ENCODE data around the gene PKP4.

Gene PKP4

DNA sequence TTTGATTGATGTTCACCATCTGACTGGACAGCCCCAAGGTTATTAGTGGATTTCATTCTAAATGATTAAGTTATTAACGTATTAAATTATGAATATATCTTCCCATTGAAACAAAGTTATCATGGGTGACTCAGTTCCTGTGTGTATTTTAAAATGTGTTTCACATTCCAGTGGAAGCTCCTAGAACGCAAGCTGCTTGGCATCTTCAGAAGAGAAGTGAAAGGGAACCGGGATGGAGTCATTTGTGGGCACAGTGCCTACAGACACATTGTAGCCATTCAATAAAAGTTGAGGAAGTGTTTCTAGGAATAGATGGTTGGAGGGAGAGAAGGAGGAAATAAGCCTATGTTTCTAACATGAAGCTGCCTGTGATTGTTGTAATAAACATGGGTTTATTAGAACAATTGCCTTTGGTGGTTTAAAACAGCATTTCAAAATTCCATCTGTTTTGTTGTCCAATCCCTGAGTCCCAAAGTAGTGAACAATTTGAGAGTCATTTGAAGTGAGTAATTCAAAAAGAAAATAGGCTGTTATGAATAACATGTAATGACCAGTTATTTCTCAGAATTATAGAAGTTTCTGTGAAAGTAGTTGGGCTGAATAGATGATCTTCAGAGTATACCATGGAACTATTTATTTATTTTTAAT, 143.5 kb downstream of the PKP4 start:
- TF ChIP-seq, protein P1, sequence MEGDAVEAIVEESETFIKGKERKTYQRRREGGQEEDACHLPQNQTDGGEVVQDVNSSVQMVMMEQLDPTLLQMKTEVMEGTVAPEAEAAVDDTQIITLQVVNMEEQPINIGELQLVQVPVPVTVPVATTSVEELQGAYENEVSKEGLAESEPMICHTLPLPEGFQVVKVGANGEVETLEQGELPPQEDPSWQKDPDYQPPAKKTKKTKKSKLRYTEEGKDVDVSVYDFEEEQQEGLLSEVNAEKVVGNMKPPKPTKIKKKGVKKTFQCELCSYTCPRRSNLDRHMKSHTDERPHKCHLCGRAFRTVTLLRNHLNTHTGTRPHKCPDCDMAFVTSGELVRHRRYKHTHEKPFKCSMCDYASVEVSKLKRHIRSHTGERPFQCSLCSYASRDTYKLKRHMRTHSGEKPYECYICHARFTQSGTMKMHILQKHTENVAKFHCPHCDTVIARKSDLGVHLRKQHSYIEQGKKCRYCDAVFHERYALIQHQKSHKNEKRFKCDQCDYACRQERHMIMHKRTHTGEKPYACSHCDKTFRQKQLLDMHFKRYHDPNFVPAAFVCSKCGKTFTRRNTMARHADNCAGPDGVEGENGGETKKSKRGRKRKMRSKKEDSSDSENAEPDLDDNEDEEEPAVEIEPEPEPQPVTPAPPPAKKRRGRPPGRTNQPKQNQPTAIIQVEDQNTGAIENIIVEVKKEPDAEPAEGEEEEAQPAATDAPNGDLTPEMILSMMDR (IDR thresholded peaks at IDR 0.05; ENCODE audit: low read depth, low read length, missing control alignments) = no peak
- DNase-seq (ENCODE audit: extremely low read depth, low read depth) = peak; percentile 72
- no peak overlapping the region for H3K4me3 ChIP-seq (replicated peaks; ENCODE audit: low read depth, low read length)

DNA sequence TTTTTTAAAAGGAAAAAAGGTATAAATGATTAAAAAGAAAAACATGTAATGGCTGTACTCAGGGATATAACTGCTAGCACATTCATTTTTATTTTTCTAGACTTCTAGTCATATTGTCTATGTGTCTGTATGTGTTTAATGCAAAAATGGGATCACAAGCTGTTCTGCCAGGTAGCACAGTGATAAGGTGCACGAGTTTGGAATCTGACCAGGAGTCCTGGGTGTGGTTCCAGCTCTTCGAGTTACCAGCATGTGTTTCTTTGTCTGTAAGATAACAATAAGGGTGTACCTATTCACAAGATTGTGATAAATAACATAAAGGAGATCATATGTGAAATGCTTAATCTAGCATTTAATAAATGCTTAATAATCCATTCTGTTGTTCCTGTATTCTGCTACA, 145.3 kb downstream of the PKP4 start:
- TF ChIP-seq, protein P1 (IDR thresholded peaks at IDR 0.05; ENCODE audit: low read depth, low read length, missing control alignments) = no peak
- no peak for DNase-seq (ENCODE audit: extremely low read depth, low read depth)
- no peak overlapping the region for H3K4me3 ChIP-seq (replicated peaks; ENCODE audit: low read depth, low read length)

DNA sequence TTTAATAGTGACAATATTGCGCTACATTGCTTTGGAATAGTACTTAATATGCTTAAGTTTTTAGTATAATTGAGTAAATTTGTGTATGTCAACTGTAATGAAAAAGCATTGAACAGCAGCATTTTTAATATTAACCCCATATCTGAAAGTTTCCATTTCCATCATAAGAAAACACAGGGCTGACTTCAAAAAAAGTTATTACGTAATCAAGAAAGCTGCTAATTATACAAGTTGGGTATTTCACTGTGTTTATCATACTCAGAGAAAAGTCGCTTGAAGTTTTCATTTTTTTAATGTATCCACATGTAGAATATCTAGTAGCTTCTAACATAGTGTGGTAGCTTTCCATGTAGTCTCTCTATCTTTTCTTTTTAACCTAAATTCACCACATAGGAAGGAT, 146.5 kb downstream of the PKP4 start:
- TF ChIP-seq, protein P1 (IDR thresholded peaks at IDR 0.05; ENCODE audit: low read depth, low read length, missing control alignments) = no peak
- no peak overlapping the region for H3K4me3 ChIP-seq (replicated peaks; ENCODE audit: low read depth, low read length)
- DNase-seq (ENCODE audit: extremely low read depth, low read depth) = no peak

DNA sequence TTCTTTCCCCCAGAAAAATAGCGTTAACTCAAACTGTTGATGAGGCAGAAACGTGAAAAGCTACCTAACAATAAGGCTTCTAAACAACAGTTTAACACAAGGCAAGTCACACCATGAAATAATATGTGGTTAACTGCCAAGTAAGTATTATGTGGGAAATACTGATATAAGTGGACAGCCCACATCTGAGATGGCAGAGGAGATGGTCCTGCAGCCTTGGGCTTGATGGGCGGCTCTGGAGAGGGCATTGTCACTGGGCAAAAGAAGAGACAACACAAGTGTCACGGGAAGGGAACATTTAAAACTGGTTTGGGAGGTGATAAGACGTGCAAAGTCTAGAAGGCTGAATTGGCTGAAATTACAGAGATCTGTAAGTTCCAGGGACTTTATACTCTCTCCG, 147.2 kb downstream of the PKP4 start:
- no peak overlapping the region for H3K4me3 ChIP-seq (replicated peaks; ENCODE audit: low read depth, low read length)
- TF ChIP-seq, protein P1 (IDR thresholded peaks at IDR 0.05; ENCODE audit: low read depth, low read length, missing control alignments) = no peak
- DNase-seq (ENCODE audit: extremely low read depth, low read depth) = no peak

DNA sequence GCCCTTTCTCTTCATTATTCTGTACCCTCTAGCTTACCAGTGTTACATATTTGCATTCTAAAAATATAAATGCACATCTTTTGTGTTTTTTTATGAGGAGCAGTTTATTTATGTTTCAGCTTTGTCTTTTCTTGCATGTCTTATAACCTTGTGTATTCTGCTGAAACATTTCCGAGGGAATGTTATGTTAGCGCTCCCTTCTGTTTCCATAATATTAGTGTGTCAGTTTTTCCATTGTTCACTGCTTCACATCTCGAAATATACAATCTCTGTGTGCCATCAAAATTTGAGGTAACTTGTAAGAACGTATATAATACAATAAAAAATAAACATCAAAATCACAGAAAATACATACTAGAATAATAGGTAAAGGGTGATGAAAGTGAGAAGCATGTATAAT, 153.3 kb downstream of the PKP4 start:
- no peak for DNase-seq (ENCODE audit: extremely low read depth, low read depth)
- TF ChIP-seq, protein P1 (IDR thresholded peaks at IDR 0.05; ENCODE audit: low read depth, low read length, missing control alignments) = no peak
- H3K4me3 ChIP-seq (replicated peaks; ENCODE audit: low read depth, low read length) = no peak overlapping the region

DNA sequence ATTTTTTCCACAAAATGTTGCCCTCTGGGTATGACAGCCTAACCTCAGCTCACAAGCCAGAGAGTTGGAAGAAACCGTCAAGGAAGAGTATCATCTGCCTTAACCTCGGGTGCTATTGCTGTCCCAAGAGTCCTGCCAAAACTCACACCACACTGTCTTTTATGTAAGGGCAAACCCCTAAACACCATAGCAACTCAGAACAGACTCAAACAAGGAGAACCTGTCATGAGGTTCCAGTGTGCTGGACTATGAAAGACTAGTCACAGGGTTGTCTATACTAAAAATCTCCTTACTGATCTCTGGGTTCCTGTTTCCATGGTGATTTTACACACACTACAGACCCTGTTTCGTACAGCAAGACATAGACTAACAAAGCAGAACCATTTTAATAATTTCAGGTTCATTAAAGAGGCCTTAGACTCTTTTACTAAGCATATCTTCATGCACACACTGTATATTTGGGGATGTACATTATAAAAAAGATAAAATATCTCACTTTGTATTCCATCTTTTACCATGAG, 159.8 kb downstream of the PKP4 start:
- no peak for DNase-seq (ENCODE audit: extremely low read depth, low read depth)
- TF ChIP-seq, protein P1 (IDR thresholded peaks at IDR 0.05; ENCODE audit: low read depth, low read length, missing control alignments) = no peak
- H3K4me3 ChIP-seq (replicated peaks; ENCODE audit: low read depth, low read length) = no peak overlapping the region
